ENCODE measurements around the gene VAPA. TPM values are rescaled to one million over a fixed set of nuclear protein-coding genes. Genes with fewer than 3 reads are reported as not detected.

Gene VAPA
- total and polyA plus RNA-seq, 2 of the 4 experiments (the other 2 are of a cell fraction): 199 to 206 TPM

GRCh38 chr18:9886005-9886348 lies 27.8 kb upstream of the VAPA start:
- CTCF ChIA-PET: interaction anchor here (0.5 kb wide), 1 partner anchor 20 kb away, joined by 3 read pairs; no protein-coding TSS in a partner anchor
- BruUV-seq (replicated peaks): no TSS peak

More at GRCh38 chr18:9886005-9886348, 27.8 kb upstream of the VAPA start:
- Histone ChIP-seq H4K20me1 (ENCODE audit: insufficient read depth, low read length) (no peaks in the 10 kb centered on the region), H3K36me3 (ENCODE audit: control insufficient read depth, insufficient read depth, low read length) (no peaks in the 10 kb centered on the region), H2BK20ac (ENCODE audit: low read depth, low read length) (no peak overlapping the region), H4K8ac (ENCODE audit: low read depth in 2 of 2, low read length in 2 of 2) (no peak overlapping the region), H3K56ac (ENCODE audit: extremely low read depth, insufficient read depth, low read length) (no peak overlapping the region), H3K27me3 (ENCODE audit: control insufficient read depth, insufficient read depth, low read length) (no peaks in the 10 kb centered on the region), H4K5ac (ENCODE audit: low read depth, low read length) (no peak overlapping the region), H3K4me3 (ENCODE audit: insufficient read depth, low read depth, low read length) (no peak overlapping the region), H3K9me3 (ENCODE audit: control insufficient read depth, insufficient read depth, low read length) (no peaks in the 10 kb centered on the region), H2AFZ (replicated peaks; ENCODE audit: low read length, poor library complexity) (no peak overlapping the region), H3K23ac (ENCODE audit: low read depth, low read length) (no peak overlapping the region), H3K27ac (ENCODE audit: insufficient read depth, low read length) (no peak overlapping the region), H2BK15ac (ENCODE audit: low read depth, low read length) (no peak overlapping the region), H3K14ac (replicated peaks; ENCODE audit: low read depth, low read length) (no peak overlapping the region), H4K91ac (ENCODE audit: insufficient read depth, low read depth, low read length) (no peak overlapping the region), H2BK5ac (ENCODE audit: low read depth, low read length, poor library complexity, severe bottlenecking) (no peak overlapping the region), H3K18ac (ENCODE audit: low read depth, low read length) (no peak overlapping the region), H3K4me1 (ENCODE audit: control insufficient read depth, insufficient read depth, low read length) (peaks cover 1% of the 10 kb centered on the region; the same call in 1 of the 2 replicates), H3K9me1 (ENCODE audit: insufficient read depth, low read length) (no peaks in the 10 kb centered on the region), H3K4ac (ENCODE audit: low read depth, low read length) (no peak overlapping the region), H3K79me1 (ENCODE audit: low read depth in 1 of 2, low read length in 2 of 2) (no peaks in the 10 kb centered on the region), H2AK9ac (replicated peaks; ENCODE audit: low read depth, low read length, poor library complexity) (no peak overlapping the region), H3K9ac (ENCODE audit: low read depth, low read length) (no peak overlapping the region), H3K4me2 (ENCODE audit: low read depth, low read length) (no peak overlapping the region), H2BK120ac (ENCODE audit: low read depth, low read length) (no peak overlapping the region), H2AK5ac (ENCODE audit: low read depth, low read length) (no peak overlapping the region)
- in situ Hi-C loops (cut with MboI; ENCODE audit: low sequenced_read_pairs): no loop called here
- intact Hi-C loops (cut with micrococcal nuclease): no loop called here
- POLR2A ChIA-PET (ENCODE audit: unreplicated experiment): interaction anchor here (0.6 kb wide), 1 partner anchor 278 kb away, joined by 3 read pairs; no protein-coding TSS in a partner anchor
- ATAC-seq (ENCODE audit: low read depth) (no peak), DNase-seq (no peak)
- no peak for TF ChIP-seq RCOR1 (IDR thresholded peaks at IDR 0.05; ENCODE audit: insufficient replicate concordance, low read length)
- no peak for TF ChIP-seq BHLHE40 (IDR thresholded peaks at IDR 0.05; ENCODE audit: low read depth, low read length)
- no peak for TF ChIP-seq ELK1 (IDR thresholded peaks at IDR 0.05; ENCODE audit: borderline replicate concordance, low read depth, low read length)
- TF ChIP-seq CHD1 (IDR thresholded peaks at IDR 0.05; ENCODE audit: low read depth, low read length): no peak
- TF ChIP-seq POLR2A (IDR thresholded peaks at IDR 0.05; ENCODE audit: low read depth, low read length): no peak
- no peak for TF ChIP-seq CTCF (conservative IDR thresholded peaks at IDR 0.05; ENCODE audit: low read depth, low read length)
- TF ChIP-seq CEBPB (IDR thresholded peaks at IDR 0.05; ENCODE audit: low read depth, low read length): no peak
- no peak for TF ChIP-seq MAFK (IDR thresholded peaks at IDR 0.05; ENCODE audit: low read depth, low read length)
- TF ChIP-seq MXI1 (IDR thresholded peaks at IDR 0.05; ENCODE audit: borderline replicate concordance, low read depth, low read length): no peak
- TF ChIP-seq, protein P1, sequence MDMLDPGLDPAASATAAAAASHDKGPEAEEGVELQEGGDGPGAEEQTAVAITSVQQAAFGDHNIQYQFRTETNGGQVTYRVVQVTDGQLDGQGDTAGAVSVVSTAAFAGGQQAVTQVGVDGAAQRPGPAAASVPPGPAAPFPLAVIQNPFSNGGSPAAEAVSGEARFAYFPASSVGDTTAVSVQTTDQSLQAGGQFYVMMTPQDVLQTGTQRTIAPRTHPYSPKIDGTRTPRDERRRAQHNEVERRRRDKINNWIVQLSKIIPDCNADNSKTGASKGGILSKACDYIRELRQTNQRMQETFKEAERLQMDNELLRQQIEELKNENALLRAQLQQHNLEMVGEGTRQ (IDR thresholded peaks at IDR 0.05; ENCODE audit: low read depth, low read length): no peak
- TF ChIP-seq MAZ (IDR thresholded peaks at IDR 0.05; ENCODE audit: borderline replicate concordance, low read depth, low read length): no peak
- dilution Hi-C loops (cut with HindIII; ENCODE audit: low sequenced_read_pairs, unreplicated experiment): no loop called here
- 100% methylated on average over 2 of the region's 3 CpGs; no CpG with 5 or more reads in 1 of the 2 experiments for WGBS, 2 experiments (ENCODE audit: extremely low coverage in 2 of 2, insufficient read length in 1 of 2)

Measured in IMR-90 (cell line).